AG04449 (cell line): ENCODE measurements around the gene STAB1.

Experiments
- CTCF ChIA-PET: fragments of 350-600 bp; formaldehyde crosslinking; extraction: SDS; loops from one replicate; lab custom pipeline; 2021; ENCODE audit warnings: antibody characterized with exemption; lab: Yijun Ruan, JAX
- POLR2A ChIA-PET: fragments of 400-600, 350-600 bp; formaldehyde crosslinking; extraction: SDS; loops from one replicate; lab custom pipeline; 2020; ENCODE audit warnings: antibody characterized with exemption, inconsistent platforms; lab: Yijun Ruan, JAX
- DNase-seq: peaks from one replicate; pipeline ENCODE4 v3.0.0-alpha.2; 2010; ENCODE audit warnings: low read depth, low spot score
- H3K4me3 ChIP-seq: 2 replicates; pipeline ENCODE4 v1.5.1; 2011; ENCODE audit warnings: low read depth, mild to moderate bottlenecking, control low read depth, low read length
- TF ChIP-seq, protein P1 (sequence below): IDR thresholded peaks from one replicate; pipeline ENCODE4 v1.5.1; 2011; ENCODE audit warnings: mild to moderate bottlenecking, moderate library complexity, low read length, control low read depth, inconsistent platforms; ENCODE audit not compliant: insufficient read depth; ENCODE audit errors: missing control alignments

STAB1 gene

DNA sequence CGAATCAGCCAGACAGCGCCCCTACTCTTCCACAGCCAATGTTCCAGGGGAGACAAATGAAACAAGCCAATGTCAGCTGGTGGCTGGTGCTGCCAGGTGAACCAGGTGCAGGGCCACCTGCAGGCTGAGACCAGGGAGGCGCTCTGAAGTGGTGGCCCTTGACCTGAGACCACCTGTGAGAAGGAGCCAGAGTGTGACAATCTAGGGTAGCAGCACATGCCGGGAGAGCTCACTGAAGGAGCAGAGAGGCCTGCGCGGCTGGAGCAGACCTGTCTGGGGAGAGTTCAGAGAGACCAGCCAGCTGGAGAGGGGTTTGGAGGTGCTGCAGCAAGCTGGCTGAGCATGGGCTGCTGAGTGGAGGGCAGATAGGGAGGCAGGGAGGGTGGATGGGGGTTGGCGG, 693 bp upstream of the STAB1 start:
- no peak for DNase-seq
- H3K4me3 ChIP-seq = no peak overlapping the region
- ChIA-PET CTCF (interaction anchor here (1.1 kb wide), 1 partner anchor 46 kb away, joined by 3 read pairs; no protein-coding TSS in a partner anchor), POLR2A (no interaction called here)
- TF ChIP-seq, protein P1, sequence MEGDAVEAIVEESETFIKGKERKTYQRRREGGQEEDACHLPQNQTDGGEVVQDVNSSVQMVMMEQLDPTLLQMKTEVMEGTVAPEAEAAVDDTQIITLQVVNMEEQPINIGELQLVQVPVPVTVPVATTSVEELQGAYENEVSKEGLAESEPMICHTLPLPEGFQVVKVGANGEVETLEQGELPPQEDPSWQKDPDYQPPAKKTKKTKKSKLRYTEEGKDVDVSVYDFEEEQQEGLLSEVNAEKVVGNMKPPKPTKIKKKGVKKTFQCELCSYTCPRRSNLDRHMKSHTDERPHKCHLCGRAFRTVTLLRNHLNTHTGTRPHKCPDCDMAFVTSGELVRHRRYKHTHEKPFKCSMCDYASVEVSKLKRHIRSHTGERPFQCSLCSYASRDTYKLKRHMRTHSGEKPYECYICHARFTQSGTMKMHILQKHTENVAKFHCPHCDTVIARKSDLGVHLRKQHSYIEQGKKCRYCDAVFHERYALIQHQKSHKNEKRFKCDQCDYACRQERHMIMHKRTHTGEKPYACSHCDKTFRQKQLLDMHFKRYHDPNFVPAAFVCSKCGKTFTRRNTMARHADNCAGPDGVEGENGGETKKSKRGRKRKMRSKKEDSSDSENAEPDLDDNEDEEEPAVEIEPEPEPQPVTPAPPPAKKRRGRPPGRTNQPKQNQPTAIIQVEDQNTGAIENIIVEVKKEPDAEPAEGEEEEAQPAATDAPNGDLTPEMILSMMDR = no peak

DNA sequence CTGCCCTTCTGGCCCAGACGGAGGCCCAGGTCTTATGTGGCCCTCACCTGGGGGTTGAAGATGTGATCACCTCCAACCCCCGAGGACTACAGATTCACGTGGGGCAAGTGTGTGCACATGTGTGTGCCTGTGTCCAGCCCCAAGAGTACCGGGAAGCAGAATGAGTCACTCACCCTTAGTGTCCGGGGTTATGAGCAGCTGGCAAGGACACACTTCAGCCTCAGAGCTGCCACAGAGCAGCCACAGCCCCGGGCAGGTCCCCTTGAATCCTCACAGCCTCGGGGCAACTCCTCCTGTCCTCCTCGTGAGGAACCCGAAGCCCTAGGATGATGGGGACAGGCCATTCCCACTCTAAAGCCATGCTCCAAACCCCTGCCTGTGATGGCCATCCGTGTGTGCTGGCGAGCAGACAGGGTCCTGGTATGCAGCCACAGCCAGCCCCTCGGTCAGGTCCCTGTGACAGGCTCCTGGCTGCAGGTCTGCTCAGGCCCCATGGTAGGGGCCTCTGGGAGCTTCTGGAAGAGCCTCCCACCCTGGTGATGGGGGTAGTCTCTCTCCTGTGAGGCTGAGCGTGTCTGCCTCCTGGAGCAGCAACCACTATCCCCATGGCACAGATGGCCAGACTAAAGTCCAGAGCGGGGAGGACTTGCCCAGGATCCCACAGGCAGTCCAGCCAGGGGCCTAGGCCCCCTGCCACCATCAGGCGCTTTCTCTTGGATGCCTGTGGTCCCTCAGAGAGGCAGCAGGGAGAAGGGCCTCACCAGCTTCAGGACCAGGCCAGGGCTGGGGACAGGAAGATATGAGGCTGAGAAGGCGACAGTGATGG, 852 bp downstream of the STAB1 start:
- DNase-seq = no peak
- TF ChIP-seq, protein P1 = no peak
- CTCF ChIA-PET = interaction anchor here (0.7 to 1.0 kb wide), 2 partner anchors 26 to 49 kb away, joined by 3 read pairs; no protein-coding TSS in a partner anchor
- POLR2A ChIA-PET = interaction anchor here (0.9 kb wide), 1 partner anchor 27 kb away, joined by 3 read pairs; no protein-coding TSS in a partner anchor
- no peak overlapping the region for H3K4me3 ChIP-seq

DNA sequence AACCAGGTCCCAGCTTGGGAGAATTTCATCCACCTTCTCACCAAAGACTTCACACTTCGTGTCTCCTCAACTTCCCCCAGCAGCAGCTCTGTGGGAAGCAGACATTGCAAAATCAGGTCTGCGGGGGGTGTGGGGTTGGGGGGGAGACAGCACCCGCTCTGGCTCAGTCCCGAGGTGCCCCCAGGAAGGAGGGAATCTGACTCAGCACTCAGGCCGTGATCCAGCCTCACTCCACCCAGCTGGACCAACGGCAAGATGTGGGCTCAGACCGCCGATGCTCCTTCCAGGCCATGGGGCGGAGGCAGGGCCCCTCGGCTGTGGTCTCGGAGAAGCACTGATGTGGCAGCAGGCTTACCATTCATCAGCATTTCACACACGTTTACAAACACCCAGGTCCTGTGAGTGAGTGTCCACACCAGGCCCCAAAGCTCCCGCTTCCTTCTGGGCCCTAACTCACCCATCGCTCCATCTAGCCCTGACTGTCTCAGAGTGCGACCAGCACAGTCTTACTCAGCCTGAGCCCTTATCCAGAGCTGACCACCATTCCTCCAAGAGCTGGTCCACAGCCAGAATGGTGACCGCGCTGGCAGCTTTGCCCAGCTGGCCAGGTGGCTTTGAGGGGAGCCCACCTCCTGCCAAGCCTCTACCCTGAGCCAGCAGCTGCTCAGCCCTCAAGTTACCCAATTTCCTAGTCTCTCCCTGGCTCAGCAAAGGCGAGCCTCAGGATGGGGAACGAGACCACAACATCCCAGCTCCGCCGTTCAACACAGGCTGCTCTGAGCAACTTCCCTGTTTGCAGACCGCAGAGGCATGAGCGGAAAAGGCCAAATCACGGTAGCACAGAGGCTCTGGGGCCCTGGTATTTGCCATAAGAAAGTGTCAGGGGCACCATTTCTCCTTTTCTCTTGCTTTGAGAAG, 3.3 kb downstream of the STAB1 start:
- ChIA-PET CTCF (interaction anchor here (0.9 kb wide), 1 partner anchor 28 kb away, joined by 3 read pairs; no protein-coding TSS in a partner anchor), POLR2A (interaction anchor here (0.6 to 1.0 kb wide), 5 partner anchors 8 to 35 kb away, joined by 3 to 5 read pairs (median 4); no protein-coding TSS in a partner anchor)
- H3K4me3 ChIP-seq = no peak overlapping the region
- DNase-seq = no peak
- TF ChIP-seq, protein P1 = no peak

DNA sequence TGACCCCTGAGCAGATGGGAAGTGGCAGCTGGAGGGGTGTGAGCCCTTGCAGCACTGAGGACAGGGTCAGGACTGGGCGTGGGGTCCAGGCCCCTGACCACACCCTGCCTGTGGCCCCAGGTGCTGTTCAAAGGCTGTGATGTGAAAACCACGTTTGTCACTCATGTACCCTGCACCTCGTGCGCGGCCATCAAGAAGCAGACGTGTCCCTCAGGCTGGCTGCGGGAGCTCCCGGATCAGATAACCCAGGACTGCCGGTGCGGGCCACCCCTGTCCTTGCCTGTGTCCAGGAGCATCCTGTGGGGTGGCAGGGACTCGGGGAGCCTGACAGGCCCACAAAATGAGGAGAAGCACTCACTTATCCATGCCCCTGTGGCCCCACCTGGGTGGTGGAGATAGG, 5.9 kb downstream of the STAB1 start:
- DNase-seq = no peak
- TF ChIP-seq, protein P1 = no peak
- CTCF ChIA-PET = no interaction called here
- no peak overlapping the region for H3K4me3 ChIP-seq
- POLR2A ChIA-PET = interaction anchor here (0.8 kb wide), 1 partner anchor 20 kb away, joined by 4 read pairs; no protein-coding TSS in a partner anchor

DNA sequence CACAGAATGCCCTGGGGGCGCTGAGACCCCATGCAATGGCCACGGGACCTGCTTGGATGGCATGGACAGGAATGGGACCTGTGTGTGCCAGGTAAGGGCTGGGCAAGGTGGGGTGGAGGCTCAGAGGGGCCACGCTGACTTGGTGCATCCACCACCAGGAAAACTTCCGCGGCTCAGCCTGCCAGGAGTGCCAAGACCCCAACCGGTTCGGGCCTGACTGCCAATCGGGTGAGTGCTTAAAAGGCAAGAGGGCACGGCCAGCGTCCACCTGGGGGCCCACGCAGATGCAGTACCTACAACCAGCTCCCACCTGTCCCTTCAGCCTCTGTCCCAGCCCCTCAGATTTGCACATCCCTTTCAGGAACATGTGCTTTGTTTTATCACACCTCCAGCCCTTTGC, 6.9 kb downstream of the STAB1 start:
- CTCF ChIA-PET = no interaction called here
- TF ChIP-seq, protein P1 = no peak
- POLR2A ChIA-PET = no interaction called here
- no peak overlapping the region for H3K4me3 ChIP-seq
- no peak for DNase-seq

DNA sequence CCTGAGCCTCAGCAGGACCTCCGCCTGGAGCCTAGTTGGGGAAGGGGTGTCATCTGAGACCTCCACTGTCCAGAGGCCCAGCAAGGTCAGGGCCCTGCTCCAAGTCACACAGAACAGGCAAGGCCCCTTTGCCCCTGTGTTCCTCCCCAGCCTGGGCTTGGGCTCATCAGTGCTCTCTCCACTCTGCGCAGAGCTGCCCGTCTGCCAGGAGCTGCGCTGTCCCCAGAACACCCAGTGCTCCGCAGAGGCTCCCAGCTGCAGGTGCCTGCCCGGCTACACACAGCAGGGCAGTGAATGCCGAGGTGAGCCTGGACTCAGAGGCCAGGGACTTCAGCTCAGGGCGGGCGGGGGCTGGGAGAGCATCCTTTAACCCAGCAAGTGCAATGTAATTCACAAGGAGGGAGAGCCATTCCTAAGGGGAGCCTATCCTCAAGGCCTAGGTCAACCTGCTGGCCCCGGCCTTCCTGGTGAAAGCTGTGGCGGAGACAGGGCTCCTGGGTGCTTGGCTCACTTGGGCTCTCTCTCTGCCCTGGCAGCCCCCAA, 7.7 kb downstream of the STAB1 start:
- CTCF ChIA-PET = no interaction called here
- no peak for DNase-seq
- POLR2A ChIA-PET = no interaction called here
- H3K4me3 ChIP-seq = no peak overlapping the region
- TF ChIP-seq, protein P1 = no peak
